Common myeloid progenitor, CD34-positive (primary cell): ENCODE measurements around the gene RAB5B.

Experiments
- CTCF ChIA-PET: fragments of 350-600 bp; sonication (Branson Sonifier 250); formaldehyde crosslinking; loops from one replicate; lab custom pipeline; 2021; ENCODE audit warnings: antibody characterized with exemption; lab: Charles Lee
- POLR2A ChIA-PET: fragments of 350-600 bp; sonication (Branson Sonifier 250); formaldehyde crosslinking; loops from one replicate; lab custom pipeline; 2021; ENCODE audit warnings: antibody characterized with exemption; lab: Charles Lee
- DNase-seq, 3 donors: peaks; one replicate each; pipeline versions ENCODE4 v3.0.0 to v3.0.0-alpha.2; 2013
- H3K27ac ChIP-seq, 2 experiments: 1 replicate in 1 of 2; 2 replicates in 1 of 2; pipeline ENCODE4 v1.7.0; 2013; ENCODE audit warnings: inconsistent platforms in 2 of 2, low read length in 2 of 2, mild to moderate bottlenecking in 2 of 2, low read depth in 1 of 2, moderate library complexity in 1 of 2; ENCODE audit not compliant: severe bottlenecking in 2 of 2, insufficient read depth in 1 of 2, poor library complexity in 1 of 2
- H3K27me3 ChIP-seq, 5 experiments: replicated peaks in 2 of 5; 1 replicate in 3 of 5; 2 replicates in 2 of 5; pipeline versions ENCODE4 v1.6.1 to v1.7.0; 2013; ENCODE audit warnings: low read length in 4 of 5, mild to moderate bottlenecking in 2 of 5, moderate library complexity in 2 of 5, inconsistent platforms in 1 of 5; ENCODE audit not compliant: insufficient read depth in 5 of 5, control insufficient read depth in 4 of 5
- H3K36me3 ChIP-seq, 4 experiments: 1 replicate in 2 of 4; 2 replicates in 2 of 4; pipeline versions ENCODE4 v1.6.1 to v1.7.0; 2013; ENCODE audit warnings: low read length in 3 of 4, control low read depth in 1 of 4, mild to moderate bottlenecking in 1 of 4; ENCODE audit not compliant: control insufficient read depth in 4 of 4, insufficient read depth in 4 of 4
- H3K4me1 ChIP-seq, 4 experiments: 1 replicate in 3 of 4; 2 replicates in 1 of 4; pipeline versions ENCODE4 v1.6.1 to v1.7.1; 2013; ENCODE audit warnings: low read length in 3 of 4, mild to moderate bottlenecking in 3 of 4, control low read depth in 1 of 4, inconsistent platforms in 1 of 4, moderate library complexity in 1 of 4; ENCODE audit not compliant: control insufficient read depth in 4 of 4, insufficient read depth in 4 of 4; ENCODE audit errors: control extremely low read depth in 1 of 4
- H3K4me3 ChIP-seq, 7 experiments: 1 replicate in 4 of 7; 2 replicates in 3 of 7; pipeline versions ENCODE4 v1.5.1 to v1.7.0; 2013; ENCODE audit warnings: mild to moderate bottlenecking in 7 of 7, low read length in 6 of 7, moderate library complexity in 6 of 7, inconsistent platforms in 2 of 7, low read depth in 2 of 7, control low read depth in 1 of 7; ENCODE audit not compliant: insufficient read depth in 4 of 7, control insufficient read depth in 1 of 7; ENCODE audit errors: extremely low read depth in 1 of 7
- H3K9me3 ChIP-seq, 5 experiments: 1 replicate in 4 of 5; 2 replicates in 1 of 5; pipeline versions ENCODE4 v1.6.1 to v1.7.1; 2013; ENCODE audit warnings: low read length in 4 of 5, mild to moderate bottlenecking in 2 of 5, inconsistent platforms in 1 of 5, low read depth in 1 of 5, moderate library complexity in 1 of 5; ENCODE audit not compliant: control insufficient read depth in 4 of 5, insufficient read depth in 2 of 5; ENCODE audit errors: control extremely low read depth in 1 of 5
- WGBS: methylation state at CpG from one replicate; pipeline ENCODE4 v1.1.5; 2013; ENCODE audit not compliant: insufficient coverage; 5-methylcytosine and 5-hydroxymethylcytosine counted together

RAB5B gene

GRCh38 chr12:55942055-55942454 is 31.8 kb upstream of the RAB5B start:
- Histone ChIP-seq H3K4me3 (no peak overlapping the region), H3K9me3 (no peaks in the 10 kb centered on the region), H3K36me3 (peaks cover 28 to 82% (median 54%) of the 10 kb centered on the region in 4 experiments), H3K4me1 (peaks cover 0 to 8% (median 6%) of the 10 kb centered on the region in 4 experiments), H3K27me3 (no peaks in the 10 kb centered on the region), H3K27ac (no peak overlapping the region)
- 100% methylated on average over 2 of the region's 4 CpGs for WGBS
- CTCF ChIA-PET: interaction anchor here (0.8 to 4.8 kb wide), 7 partner anchors 9 to 40 kb away, joined by 3 to 37 read pairs (median 6); no protein-coding TSS in a partner anchor
- POLR2A ChIA-PET: no interaction called here
- no peak for DNase-seq

DNA sequence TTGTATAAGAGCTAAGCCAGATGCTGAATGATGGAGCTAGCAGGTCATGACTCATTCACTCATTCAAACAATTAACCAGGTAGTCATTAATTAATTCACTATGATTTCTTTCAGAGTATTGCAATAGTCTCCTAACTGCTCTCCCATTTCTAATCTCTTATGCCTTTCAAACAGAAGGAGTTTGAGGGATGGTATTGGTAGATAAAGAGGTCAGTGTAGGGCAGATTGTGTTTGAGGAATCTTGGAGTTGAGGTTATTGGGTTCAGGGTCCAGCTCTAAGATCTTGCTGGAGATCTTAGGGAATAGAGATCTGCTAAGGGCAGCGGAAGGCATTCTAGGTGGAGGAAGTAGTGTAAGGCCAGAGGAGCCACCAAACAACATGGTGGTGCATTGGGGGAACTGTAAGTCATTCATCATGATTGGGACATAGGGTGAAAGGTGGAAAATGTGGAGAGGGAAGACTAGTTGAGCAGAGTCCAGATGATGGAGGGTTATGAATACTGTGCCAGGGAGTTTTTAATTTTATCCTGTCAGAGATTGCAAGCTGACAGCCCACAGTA is 31.2 kb upstream of the RAB5B start:
- no peak overlapping the region for H3K27ac ChIP-seq
- H3K9me3 ChIP-seq: no peaks in the 10 kb centered on the region
- H3K36me3 ChIP-seq: peaks cover 26 to 77% (median 52%) of the 10 kb centered on the region in 4 experiments
- POLR2A ChIA-PET: interaction anchor here (0.6 kb wide), 1 partner anchor 111 kb away, joined by 3 read pairs; no protein-coding TSS in a partner anchor
- DNase-seq: no peak
- CTCF ChIA-PET: interaction anchor here (0.6 to 4.8 kb wide), 9 partner anchors 10 to 204 kb away, joined by 3 to 37 read pairs (median 4); partner anchors contain the start of gene RAB5B
- H3K4me3 ChIP-seq: no peak overlapping the region
- WGBS: 100% methylated on average over 1 of the region's 1 CpG
- H3K27me3 ChIP-seq: no peaks in the 10 kb centered on the region
- peaks cover 0 to 8% (median 6%) of the 10 kb centered on the region in 4 experiments for H3K4me1 ChIP-seq

GRCh38 chr12:55946553-55946952 is 27.3 kb upstream of the RAB5B start:
- no peak overlapping the region for H3K27ac ChIP-seq
- no peak overlapping the region for H3K4me3 ChIP-seq
- ChIA-PET CTCF (no interaction called here), POLR2A (interaction anchor here (0.7 kb wide), 1 partner anchor 12 kb away, joined by 3 read pairs; no protein-coding TSS in a partner anchor)
- WGBS: 100% methylated on average over 1 of the region's 6 CpGs
- H3K27me3 ChIP-seq: no peaks in the 10 kb centered on the region
- peaks cover 8 to 46% (median 35%) of the 10 kb centered on the region in 4 experiments for H3K36me3 ChIP-seq
- H3K9me3 ChIP-seq: no peaks in the 10 kb centered on the region
- DNase-seq: no peak
- no peaks in the 10 kb centered on the region for H3K4me1 ChIP-seq

- no peak overlapping the region for H3K4me3 ChIP-seq
- ChIA-PET CTCF (interaction anchor here (0.6 to 5.9 kb wide), 7 partner anchors 14 to 273 kb away, joined by 3 to 37 read pairs (median 6); partner anchors contain the start of gene RAB5B), POLR2A (no interaction called here)
- peaks cover 5 to 40% (median 30%) of the 10 kb centered on the region in 4 experiments for H3K36me3 ChIP-seq
- no peaks in the 10 kb centered on the region for H3K27me3 ChIP-seq
- H3K27ac ChIP-seq: no peak overlapping the region
- WGBS: 92% methylated on average over 4 of the region's 4 CpGs
- no peak for DNase-seq
- no peaks in the 10 kb centered on the region for H3K4me1 ChIP-seq
- no peaks in the 10 kb centered on the region for H3K9me3 ChIP-seq
Observed at GRCh38 chr12:55955344-55955743, 18.5 kb upstream of the RAB5B start.

DNA sequence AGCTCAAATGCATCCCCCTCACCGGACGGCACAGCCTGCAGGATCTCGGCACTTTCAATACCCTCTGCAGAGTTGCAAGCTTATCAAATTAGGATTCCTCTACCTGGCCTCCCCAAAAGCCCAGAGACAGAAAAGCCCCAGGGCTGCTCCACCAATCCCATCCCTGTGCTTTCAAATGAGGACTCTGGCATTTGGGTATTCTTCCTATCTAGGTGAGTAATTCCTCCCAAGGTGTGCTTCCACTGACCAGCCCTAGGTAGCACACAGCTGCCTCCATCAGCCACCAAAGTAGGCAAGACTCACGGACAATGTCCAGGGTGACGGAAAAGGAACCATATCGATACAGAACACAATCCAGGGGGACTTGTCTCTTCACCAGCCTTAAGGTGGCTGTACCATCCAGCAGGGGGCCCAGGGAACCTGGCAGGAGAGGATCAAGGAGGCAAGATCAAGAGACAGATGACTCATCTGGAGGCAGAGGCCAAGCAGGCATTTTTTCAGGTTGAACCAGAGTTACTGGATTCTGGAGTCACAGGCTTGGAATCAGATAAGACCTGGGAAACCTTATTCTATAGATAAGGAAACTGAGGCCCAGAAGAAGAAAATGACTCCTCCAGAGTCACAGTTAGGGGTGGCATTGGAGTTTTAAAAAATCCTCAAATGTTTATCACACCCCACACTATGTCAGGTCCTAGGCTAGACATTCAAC is 17.9 kb upstream of the RAB5B start:
- ChIA-PET POLR2A (interaction anchor here (0.6 kb wide), 1 partner anchor 742 kb away, joined by 3 read pairs; no protein-coding TSS in a partner anchor), CTCF (interaction anchor here (0.6 to 5.9 kb wide), 9 partner anchors 13 to 273 kb away, joined by 3 to 37 read pairs (median 6); partner anchors contain the start of genes RAB5B and SUOX)
- H3K27me3 ChIP-seq: no peaks in the 10 kb centered on the region
- H3K9me3 ChIP-seq: no peaks in the 10 kb centered on the region
- peak; percentile 42 to 67 (median 65) for DNase-seq
- no peaks in the 10 kb centered on the region for H3K4me1 ChIP-seq
- H3K27ac ChIP-seq: no peak overlapping the region
- WGBS: 94% methylated on average over 5 of the region's 6 CpGs
- H3K4me3 ChIP-seq: no peak overlapping the region
- H3K36me3 ChIP-seq: peaks cover 5 to 40% (median 30%) of the 10 kb centered on the region in 4 experiments

- Histone ChIP-seq H3K4me3 (no peak overlapping the region), H3K27me3 (no peaks in the 10 kb centered on the region), H3K36me3 (peaks cover 2 to 26% (median 18%) of the 10 kb centered on the region in 4 experiments), H3K27ac (no peak overlapping the region), H3K9me3 (no peaks in the 10 kb centered on the region), H3K4me1 (no peaks in the 10 kb centered on the region)
- ChIA-PET POLR2A (no interaction called here), CTCF (interaction anchor here (0.6 to 5.9 kb wide), 8 partner anchors 9 to 136 kb away, joined by 3 to 37 read pairs (median 4); partner anchors contain the start of gene SUOX)
- WGBS: 93% methylated on average over 4 of the region's 5 CpGs
- DNase-seq: no peak
Observed at GRCh38 chr12:55957106-55957859, 16.6 kb upstream of the RAB5B start.
